GM18508 (cell line): ENCODE results near the gene NCKAP1.

Experiments
- ATAC-seq: cut with Tn5 transposase; IDR thresholded peaks from one replicate; pipeline ENCODE4 v1.9.1; 2021; ENCODE audit warnings: moderate number of reproducible peaks; ENCODE audit not compliant: insufficient read depth, unreplicated experiment

The NCKAP1 gene

GRCh38 chr2:182952741-182953450 is 85.4 kb downstream of the NCKAP1 start:
- no peak for ATAC-seq

GRCh38 chr2:182951948-182952663 is 86.2 kb downstream of the NCKAP1 start:
- ATAC-seq = no peak

GRCh38 chr2:182950546-182950945 is 87.7 kb downstream of the NCKAP1 start:
- ATAC-seq = no peak

- no peak for ATAC-seq
Measured at GRCh38 chr2:182949572-182950189, 88.6 kb downstream of the NCKAP1 start.

- ATAC-seq = no peak
Measured at GRCh38 chr2:182949052-182949451, 89.2 kb downstream of the NCKAP1 start.

GRCh38 chr2:182946958-182947369 is 91.3 kb downstream of the NCKAP1 start:
- no peak for ATAC-seq

- no peak for ATAC-seq
Measured at GRCh38 chr2:182943339-182943738, 94.9 kb downstream of the NCKAP1 start.

GRCh38 chr2:182942756-182943155 is 95.5 kb downstream of the NCKAP1 start:
- no peak for ATAC-seq

GRCh38 chr2:182941919-182942318 is 96.3 kb downstream of the NCKAP1 start:
- ATAC-seq = no peak

GRCh38 chr2:182941121-182941722 is 97.0 kb downstream of the NCKAP1 start:
- ATAC-seq = no peak

- no peak for ATAC-seq
Measured at GRCh38 chr2:182937870-182938269, 100.4 kb downstream of the NCKAP1 start.

GRCh38 chr2:182933629-182934028 is 104.6 kb downstream of the NCKAP1 start:
- ATAC-seq = peak; percentile 84

GRCh38 chr2:182929972-182930371 is 108.3 kb downstream of the NCKAP1 start:
- no peak for ATAC-seq

- no peak for ATAC-seq
Measured at GRCh38 chr2:182924306-182924705, 114.0 kb downstream of the NCKAP1 start.

- ATAC-seq = peak; percentile 52
Measured at GRCh38 chr2:182921234-182921633, 117.0 kb downstream of the NCKAP1 start.

- peak; percentile 56 for ATAC-seq
Measured at GRCh38 chr2:182920631-182921056, 117.6 kb downstream of the NCKAP1 start.

- no peak for ATAC-seq
Measured at GRCh38 chr2:182920089-182920488, 118.2 kb downstream of the NCKAP1 start.

GRCh38 chr2:182918961-182919652 is 119.2 kb downstream of the NCKAP1 start:
- ATAC-seq = no peak

GRCh38 chr2:182917924-182918323 is 120.3 kb downstream of the NCKAP1 start:
- ATAC-seq = no peak

GRCh38 chr2:182916417-182916816 is 121.8 kb downstream of the NCKAP1 start:
- ATAC-seq = no peak
